Measurements from ENCODE around the gene ANKS1B.

- TF ChIP-seq POLR2A (IDR thresholded peaks at IDR 0.05; ENCODE audit: low read length) (no peak), GATA1 (IDR thresholded peaks at IDR 0.05; ENCODE audit: low read depth, low read length) (no peak)
These were observed 460.9 kb downstream of the ANKS1B start for GRCh38 chr12:99523853-99524252.

All from erythroblast (primary cell).